ENCODE data around the gene KAZN. TPM values are rescaled to one million over a fixed set of nuclear protein-coding genes. Genes with fewer than 3 reads are reported as not detected.

KAZN gene
- total RNA-seq, 2 experiments from 2014 or later = 0.22 to 0.55 TPM

DNA sequence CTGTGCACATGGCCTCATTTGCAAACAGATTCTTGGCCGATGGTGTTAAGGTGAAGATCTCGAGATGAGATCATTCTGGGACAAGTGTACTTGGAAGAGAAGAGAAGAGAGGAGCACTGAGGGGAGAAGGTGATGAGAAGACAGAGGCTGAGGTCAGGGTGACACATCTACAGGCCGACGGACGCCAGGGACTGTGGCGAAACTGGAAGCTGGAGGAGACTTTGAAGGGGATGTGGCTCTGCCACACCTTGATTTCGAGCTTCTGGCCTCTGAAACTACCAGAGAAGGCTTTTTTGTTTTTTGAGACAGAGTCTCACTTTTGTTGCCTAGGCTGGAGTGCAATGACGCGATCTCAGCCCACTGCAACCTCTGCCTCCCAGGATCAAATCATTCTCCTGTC, 417.5 kb downstream of the KAZN start:
- CTCF ChIA-PET = no interaction called here
- intact Hi-C loops (cut with DNase I, micrococcal nuclease) = no loop called here
- H3K4me1 Mint-ChIP-seq (ENCODE audit: low read depth) = no peaks in the 10 kb centered on the region
- no peak overlapping the region for H3K4me3 Mint-ChIP-seq
- H3K36me3 Mint-ChIP-seq (ENCODE audit: low read depth) = no peaks in the 10 kb centered on the region
- no peaks in the 10 kb centered on the region for H3K27me3 ChIP-seq (ENCODE audit: control insufficient read depth in 1 of 2, insufficient read depth in 2 of 2, low read length in 2 of 2)
- no peaks in the 10 kb centered on the region for H3K36me3 ChIP-seq (ENCODE audit: insufficient read depth, low read length)
- no peak overlapping the region for H3K27ac ChIP-seq (ENCODE audit: low read depth in 1 of 2, low read length in 2 of 2)
- H3K27me3 Mint-ChIP-seq = no peaks in the 10 kb centered on the region
- no peak overlapping the region for H3K4me3 ChIP-seq (ENCODE audit: low read length)
- ATAC-seq (ENCODE audit: poor library complexity) (no peak), DNase-seq (no peak)
- H3K9me3 ChIP-seq (ENCODE audit: control insufficient read depth in 1 of 2, insufficient read depth in 1 of 2, low read length in 2 of 2) = no peaks in the 10 kb centered on the region
- H3K27ac Mint-ChIP-seq = no peak overlapping the region
- no peak for TF ChIP-seq CTCF (IDR thresholded peaks at IDR 0.05)
- no peaks in the 10 kb centered on the region for H3K9me3 Mint-ChIP-seq
- no peaks in the 10 kb centered on the region for H3K4me1 ChIP-seq (ENCODE audit: insufficient read depth, low read length)
- POLR2A ChIA-PET = no interaction called here

- POLR2A ChIA-PET = no interaction called here
- no peak overlapping the region for H3K27ac Mint-ChIP-seq
- CTCF ChIA-PET = no interaction called here
- no peak overlapping the region for H3K4me3 Mint-ChIP-seq
- no peaks in the 10 kb centered on the region for H3K4me1 ChIP-seq (ENCODE audit: insufficient read depth, low read length)
- no peak overlapping the region for H3K4me3 ChIP-seq (ENCODE audit: low read length)
- H3K27me3 Mint-ChIP-seq = no peaks in the 10 kb centered on the region
- no peaks in the 10 kb centered on the region for H3K36me3 ChIP-seq (ENCODE audit: insufficient read depth, low read length)
- H3K27ac ChIP-seq (ENCODE audit: low read depth in 1 of 2, low read length in 2 of 2) = no peak overlapping the region
- H3K9me3 Mint-ChIP-seq = no peaks in the 10 kb centered on the region
- H3K9me3 ChIP-seq (ENCODE audit: control insufficient read depth in 1 of 2, insufficient read depth in 1 of 2, low read length in 2 of 2) = no peaks in the 10 kb centered on the region
- DNase-seq (peak in 1 of 14 experiments; percentile 13), ATAC-seq (ENCODE audit: poor library complexity) (no peak)
- intact Hi-C loops (cut with DNase I, micrococcal nuclease) = no loop called here
- H3K27me3 ChIP-seq (ENCODE audit: control insufficient read depth in 1 of 2, insufficient read depth in 2 of 2, low read length in 2 of 2) = no peaks in the 10 kb centered on the region
- no peak for TF ChIP-seq CTCF (IDR thresholded peaks at IDR 0.05)
- no peaks in the 10 kb centered on the region for H3K4me1 Mint-ChIP-seq (ENCODE audit: low read depth)
- no peaks in the 10 kb centered on the region for H3K36me3 Mint-ChIP-seq (ENCODE audit: low read depth)
Observed at GRCh38 chr1:15016526-15016925, 418.0 kb downstream of the KAZN start.

GRCh38 chr1:15017120-15017519, 418.6 kb downstream of the KAZN start:
- Histone ChIP-seq H3K4me1 (ENCODE audit: insufficient read depth, low read length) (no peaks in the 10 kb centered on the region), H3K36me3 (ENCODE audit: insufficient read depth, low read length) (no peaks in the 10 kb centered on the region), H3K27me3 (ENCODE audit: control insufficient read depth in 1 of 2, insufficient read depth in 2 of 2, low read length in 2 of 2) (no peaks in the 10 kb centered on the region), H3K9me3 (ENCODE audit: control insufficient read depth in 1 of 2, insufficient read depth in 1 of 2, low read length in 2 of 2) (no peaks in the 10 kb centered on the region), H3K27ac (ENCODE audit: low read depth in 1 of 2, low read length in 2 of 2) (no peak overlapping the region), H3K4me3 (ENCODE audit: low read length) (no peak overlapping the region)
- H3K4me1 Mint-ChIP-seq (ENCODE audit: low read depth) = no peaks in the 10 kb centered on the region
- TF ChIP-seq CTCF (IDR thresholded peaks at IDR 0.05) = no peak
- H3K9me3 Mint-ChIP-seq = no peaks in the 10 kb centered on the region
- ATAC-seq (ENCODE audit: poor library complexity) = no peak
- ChIA-PET CTCF (no interaction called here), POLR2A (no interaction called here)
- intact Hi-C loops (cut with DNase I, micrococcal nuclease) = no loop called here
- no peak overlapping the region for H3K27ac Mint-ChIP-seq
- no peaks in the 10 kb centered on the region for H3K36me3 Mint-ChIP-seq (ENCODE audit: low read depth)
- DNase-seq = no peak
- H3K27me3 Mint-ChIP-seq = no peaks in the 10 kb centered on the region
- H3K4me3 Mint-ChIP-seq = no peak overlapping the region

All from CD4-positive, alpha-beta T cell (primary cell).